ENCODE results near the gene RBM38.

RBM38 gene

GRCh38 chr20:57379263-57379647 lies 11.9 kb upstream of the RBM38 start:
- Mint-ChIP-seq H3K4me1 (ENCODE audit: low read depth in 2 of 2) (peaks cover 22 to 38% of the 10 kb centered on the region in 2 donors), H3K4me3 (no peak overlapping the region), H3K36me3 (ENCODE audit: insufficient read depth) (peaks cover 64% of the 10 kb centered on the region), H3K9me3 (no peaks in the 10 kb centered on the region), H3K27ac (peak overlapping the region; percentile 23 to 76), H3K27me3 (no peaks in the 10 kb centered on the region)
- ATAC-seq (replicated peaks) (no peak), DNase-seq (no peak)

GRCh38 chr20:57380081-57380750 lies 11.0 kb upstream of the RBM38 start:
- Mint-ChIP-seq H3K27me3 (no peaks in the 10 kb centered on the region), H3K36me3 (ENCODE audit: insufficient read depth) (peaks cover 66% of the 10 kb centered on the region), H3K9me3 (no peaks in the 10 kb centered on the region), H3K4me3 (no peak overlapping the region), H3K4me1 (ENCODE audit: low read depth in 2 of 2) (peaks cover 23 to 44% of the 10 kb centered on the region in 2 donors), H3K27ac (peak overlapping the region in 1 of 2 donors; percentile 66)
- DNase-seq (no peak), ATAC-seq (replicated peaks) (no peak)

- Mint-ChIP-seq H3K9me3 (no peaks in the 10 kb centered on the region), H3K27ac (peak overlapping the region; percentile 49 to 81), H3K36me3 (ENCODE audit: insufficient read depth) (peaks cover 68% of the 10 kb centered on the region), H3K4me3 (peak overlapping the region in 1 of 2 donors; percentile 33), H3K4me1 (ENCODE audit: low read depth in 2 of 2) (peaks cover 21 to 38% of the 10 kb centered on the region in 2 donors), H3K27me3 (no peaks in the 10 kb centered on the region)
- ATAC-seq (replicated peaks) (peak; percentile 77), DNase-seq (peak; percentile 89 to 94 (median 92))
Measured at GRCh38 chr20:57381596-57382503, 9.3 kb upstream of the RBM38 start.

GRCh38 chr20:57382516-57382915 lies 8.7 kb upstream of the RBM38 start:
- H3K27ac Mint-ChIP-seq, result peak overlapping the region; percentile 20 to 81
- no peak overlapping the region for H3K4me3 Mint-ChIP-seq
- H3K27me3 Mint-ChIP-seq, result no peaks in the 10 kb centered on the region
- ATAC-seq (replicated peaks), result peak; percentile 45
- no peak for DNase-seq
- no peaks in the 10 kb centered on the region for H3K9me3 Mint-ChIP-seq
- H3K36me3 Mint-ChIP-seq (ENCODE audit: insufficient read depth), result peaks cover 64% of the 10 kb centered on the region
- H3K4me1 Mint-ChIP-seq (ENCODE audit: low read depth in 2 of 2), result peaks cover 21 to 38% of the 10 kb centered on the region in 2 donors

- ATAC-seq (replicated peaks) (peak; percentile 45), DNase-seq (no peak)
- peaks cover 59% of the 10 kb centered on the region for H3K36me3 Mint-ChIP-seq (ENCODE audit: insufficient read depth)
- no peaks in the 10 kb centered on the region for H3K9me3 Mint-ChIP-seq
- H3K27me3 Mint-ChIP-seq, result no peaks in the 10 kb centered on the region
- H3K4me1 Mint-ChIP-seq (ENCODE audit: low read depth in 2 of 2), result peaks cover 21 to 37% of the 10 kb centered on the region in 2 donors
- peak overlapping the region; percentile 81 for H3K27ac Mint-ChIP-seq
- peak overlapping the region; percentile 21 to 31 for H3K4me3 Mint-ChIP-seq
Measured at GRCh38 chr20:57383447-57384347, 7.5 kb upstream of the RBM38 start.

GRCh38 chr20:57384486-57384885 lies 6.7 kb upstream of the RBM38 start:
- H3K36me3 Mint-ChIP-seq (ENCODE audit: insufficient read depth), result peaks cover 56% of the 10 kb centered on the region
- no peaks in the 10 kb centered on the region for H3K27me3 Mint-ChIP-seq
- H3K4me3 Mint-ChIP-seq, result peak overlapping the region in 1 of 2 donors; percentile 21
- ATAC-seq (replicated peaks), result no peak
- no peak for DNase-seq
- peak overlapping the region; percentile 81 for H3K27ac Mint-ChIP-seq
- H3K4me1 Mint-ChIP-seq (ENCODE audit: low read depth in 2 of 2), result peaks cover 24 to 33% of the 10 kb centered on the region in 2 donors
- no peaks in the 10 kb centered on the region for H3K9me3 Mint-ChIP-seq

- Mint-ChIP-seq H3K9me3 (no peaks in the 10 kb centered on the region), H3K4me1 (ENCODE audit: low read depth in 2 of 2) (peaks cover 30 to 36% of the 10 kb centered on the region in 2 donors), H3K27ac (peak overlapping the region in 1 of 2 donors; percentile 81), H3K4me3 (peak overlapping the region in 1 of 2 donors; percentile 21), H3K27me3 (no peaks in the 10 kb centered on the region), H3K36me3 (ENCODE audit: insufficient read depth) (peaks cover 62% of the 10 kb centered on the region)
- ATAC-seq (replicated peaks) (no peak), DNase-seq (no peak)
Measured at GRCh38 chr20:57384953-57385761, 6.0 kb upstream of the RBM38 start.

- Mint-ChIP-seq H3K9me3 (no peaks in the 10 kb centered on the region), H3K36me3 (ENCODE audit: insufficient read depth) (peaks cover 66% of the 10 kb centered on the region), H3K4me3 (peak overlapping the region in 1 of 2 donors; percentile 4), H3K27me3 (no peaks in the 10 kb centered on the region), H3K4me1 (ENCODE audit: low read depth in 2 of 2) (peaks cover 35 to 41% of the 10 kb centered on the region in 2 donors), H3K27ac (no peak overlapping the region)
- ATAC-seq (replicated peaks) (no peak), DNase-seq (no peak)
Measured at GRCh38 chr20:57385940-57386339, 5.3 kb upstream of the RBM38 start.

GRCh38 chr20:57386762-57387161 lies 4.4 kb upstream of the RBM38 start:
- Mint-ChIP-seq H3K4me1 (ENCODE audit: low read depth in 2 of 2) (peaks cover 32 to 40% of the 10 kb centered on the region in 2 donors), H3K27ac (no peak overlapping the region), H3K27me3 (no peaks in the 10 kb centered on the region), H3K4me3 (no peak overlapping the region), H3K9me3 (no peaks in the 10 kb centered on the region), H3K36me3 (ENCODE audit: insufficient read depth) (peaks cover 65% of the 10 kb centered on the region)
- DNase-seq (no peak), ATAC-seq (replicated peaks) (no peak)

GRCh38 chr20:57387463-57387862 lies 3.7 kb upstream of the RBM38 start:
- Mint-ChIP-seq H3K27ac (no peak overlapping the region), H3K4me3 (no peak overlapping the region), H3K27me3 (no peaks in the 10 kb centered on the region), H3K9me3 (no peaks in the 10 kb centered on the region), H3K36me3 (ENCODE audit: insufficient read depth) (peaks cover 71% of the 10 kb centered on the region), H3K4me1 (ENCODE audit: low read depth in 2 of 2) (peaks cover 30 to 33% of the 10 kb centered on the region in 2 donors)
- DNase-seq (no peak), ATAC-seq (replicated peaks) (no peak)

- Mint-ChIP-seq H3K27ac (no peak overlapping the region), H3K27me3 (no peaks in the 10 kb centered on the region), H3K4me1 (ENCODE audit: low read depth in 2 of 2) (peaks cover 30 to 31% of the 10 kb centered on the region in 2 donors), H3K36me3 (ENCODE audit: insufficient read depth) (peaks cover 76% of the 10 kb centered on the region), H3K9me3 (no peaks in the 10 kb centered on the region), H3K4me3 (peak overlapping the region in 1 of 2 donors; percentile 92)
- DNase-seq (no peak), ATAC-seq (replicated peaks) (no peak)
Measured at GRCh38 chr20:57387945-57388371, 3.2 kb upstream of the RBM38 start.

- ATAC-seq (replicated peaks) (peak; percentile 18), DNase-seq (peak; percentile 49 to 59 (median 59))
- Mint-ChIP-seq H3K36me3 (ENCODE audit: insufficient read depth) (peaks cover 79% of the 10 kb centered on the region), H3K27ac (peak overlapping the region; percentile 88 to 89), H3K27me3 (no peaks in the 10 kb centered on the region), H3K9me3 (no peaks in the 10 kb centered on the region), H3K4me1 (ENCODE audit: low read depth in 2 of 2) (peaks cover 33 to 36% of the 10 kb centered on the region in 2 donors), H3K4me3 (peak overlapping the region; percentile 92)
Measured at GRCh38 chr20:57388953-57389694, 2.1 kb upstream of the RBM38 start.
